AG04450 (cell line): ENCODE results near the gene CRAMP1. TPM values are rescaled to one million over a fixed set of nuclear protein-coding genes. Genes with fewer than 3 reads are reported as not detected.

Experiments used
- CTCF ChIA-PET: fragments of 300-600, 350-600 bp; formaldehyde crosslinking; extraction: SDS; loops from one replicate; lab custom pipeline; 2022; ENCODE audit warnings: antibody characterized with exemption, inconsistent platforms; lab: Charles Lee
- POLR2A ChIA-PET: fragments of 350-600 bp; formaldehyde crosslinking; extraction: SDS; loops from one replicate; lab custom pipeline; 2021; ENCODE audit warnings: antibody characterized with exemption, inconsistent platforms; lab: Yijun Ruan, JAX
- DNase-seq: peaks from one replicate; pipeline ENCODE4 v3.0.0-alpha.2; 2011; ENCODE audit warnings: low read depth, low spot score
- H3K27ac ChIP-seq: one replicate; pipeline ENCODE4 v1.5.1; 2012; ENCODE audit warnings: low read depth, low read length, control low read depth
- H3K27me3 ChIP-seq: one replicate; pipeline ENCODE4 v1.6.0; 2012; ENCODE audit warnings: low read length; ENCODE audit not compliant: control insufficient read depth, insufficient read depth
- H3K4me3 ChIP-seq: 2 replicates; pipeline ENCODE4 v1.5.1; 2011; ENCODE audit warnings: mild to moderate bottlenecking, low read depth, low read length, control low read depth
- H3K9me3 ChIP-seq: 2 replicates; pipeline ENCODE4 v1.5.1; 2012; ENCODE audit warnings: low read length; ENCODE audit not compliant: control insufficient read depth, insufficient read depth
- CTCF ChIP-seq: IDR thresholded peaks from 2 replicates; pipeline ENCODE4 v1.5.1; 2011; ENCODE audit warnings: low read depth, low read length, control low read depth, inconsistent platforms
- polyA plus RNA-seq: library from polyadenylated mRNA; depleted of rRNA; stranded (reverse); fragments of >200 nt; gene quantifications from 2 replicates; pipeline ENCODE4 v1.2.3, GENCODE V29; 2011

CRAMP1 gene
- polyA plus RNA-seq, 1 experiment, result 7.8 TPM

- ChIA-PET POLR2A (no interaction called here), CTCF (no interaction called here)
- Histone ChIP-seq H3K9me3 (no peaks in the 10 kb centered on the region; the same call in 1 of the 2 replicates), H3K4me3 (no peak overlapping the region), H3K27ac (no peak overlapping the region), H3K27me3 (no peaks in the 10 kb centered on the region)
- no peak for TF ChIP-seq CTCF
- no peak for DNase-seq
Observed at GRCh38 chr16:1631230-1631629, 19.1 kb downstream of the CRAMP1 start.

GRCh38 chr16:1631931-1632637 is 19.9 kb downstream of the CRAMP1 start:
- Histone ChIP-seq H3K9me3 (no peaks in the 10 kb centered on the region; the same call in 1 of the 2 replicates), H3K27ac (no peak overlapping the region), H3K4me3 (no peak overlapping the region), H3K27me3 (no peaks in the 10 kb centered on the region)
- POLR2A ChIA-PET, result no interaction called here
- no peak for DNase-seq
- CTCF ChIA-PET, result no interaction called here
- no peak for TF ChIP-seq CTCF

GRCh38 chr16:1632638-1632970 is 20.4 kb downstream of the CRAMP1 start:
- TF ChIP-seq CTCF, result no peak
- Histone ChIP-seq H3K27me3 (no peaks in the 10 kb centered on the region), H3K27ac (no peak overlapping the region), H3K9me3 (no peaks in the 10 kb centered on the region; the same call in 1 of the 2 replicates), H3K4me3 (no peak overlapping the region)
- DNase-seq, result no peak
- ChIA-PET CTCF (no interaction called here), POLR2A (no interaction called here)

GRCh38 chr16:1633310-1633709 is 21.1 kb downstream of the CRAMP1 start:
- H3K4me3 ChIP-seq, result no peak overlapping the region
- no peaks in the 10 kb centered on the region; the same call in 1 of the 2 replicates for H3K9me3 ChIP-seq
- H3K27ac ChIP-seq, result no peak overlapping the region
- TF ChIP-seq CTCF, result no peak
- no peak for DNase-seq
- ChIA-PET POLR2A (interaction anchor here (0.5 kb wide), 1 partner anchor 14 kb away, joined by 3 read pairs; no protein-coding TSS in a partner anchor), CTCF (no interaction called here)
- H3K27me3 ChIP-seq, result no peaks in the 10 kb centered on the region

GRCh38 chr16:1634541-1634940 is 22.4 kb downstream of the CRAMP1 start:
- DNase-seq, result no peak

More at GRCh38 chr16:1634541-1634940, 22.4 kb downstream of the CRAMP1 start:
- H3K27ac ChIP-seq, result no peak overlapping the region
- no peak overlapping the region for H3K4me3 ChIP-seq
- TF ChIP-seq CTCF, result no peak
- POLR2A ChIA-PET, result no interaction called here
- no peaks in the 10 kb centered on the region; the same call in 1 of the 2 replicates for H3K9me3 ChIP-seq
- CTCF ChIA-PET, result no interaction called here
- H3K27me3 ChIP-seq, result no peaks in the 10 kb centered on the region
